ENCODE data around the gene LRRC4C.

LRRC4C gene

DNA sequence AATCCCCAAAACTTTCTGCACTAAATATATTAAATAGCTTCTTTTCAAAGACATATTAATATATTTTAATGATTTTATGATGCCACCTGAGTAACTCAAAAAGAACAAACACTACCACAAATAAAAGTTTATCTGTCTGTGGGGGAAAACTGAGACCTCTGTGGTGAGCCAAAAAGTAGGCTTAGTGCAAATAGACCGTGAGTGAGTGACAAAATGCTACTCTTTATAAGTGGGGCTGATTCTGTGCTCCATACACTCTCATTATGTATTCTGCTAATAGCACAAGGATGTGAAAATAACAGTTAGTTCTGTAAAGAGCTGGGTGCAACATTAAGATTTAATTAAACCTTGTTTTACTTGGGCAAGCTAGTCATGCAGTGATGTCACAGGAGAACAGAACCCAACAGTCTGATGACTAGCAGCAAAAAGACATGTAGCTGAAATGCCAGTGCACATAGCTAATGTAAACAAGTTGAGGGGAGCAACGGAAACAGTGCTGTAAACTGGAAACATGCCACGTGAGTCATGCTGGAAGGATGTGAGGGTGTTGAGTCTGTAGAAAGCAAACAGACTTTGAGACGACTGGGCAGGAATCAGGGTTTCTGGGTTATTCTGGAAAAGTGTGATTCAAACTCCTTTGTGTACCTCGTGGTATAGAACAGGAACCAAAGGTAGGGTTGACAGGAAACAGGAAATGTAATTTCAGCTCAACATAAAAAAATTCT, 1130.4 kb downstream of the LRRC4C start:
- DNase-seq = no peak

DNA sequence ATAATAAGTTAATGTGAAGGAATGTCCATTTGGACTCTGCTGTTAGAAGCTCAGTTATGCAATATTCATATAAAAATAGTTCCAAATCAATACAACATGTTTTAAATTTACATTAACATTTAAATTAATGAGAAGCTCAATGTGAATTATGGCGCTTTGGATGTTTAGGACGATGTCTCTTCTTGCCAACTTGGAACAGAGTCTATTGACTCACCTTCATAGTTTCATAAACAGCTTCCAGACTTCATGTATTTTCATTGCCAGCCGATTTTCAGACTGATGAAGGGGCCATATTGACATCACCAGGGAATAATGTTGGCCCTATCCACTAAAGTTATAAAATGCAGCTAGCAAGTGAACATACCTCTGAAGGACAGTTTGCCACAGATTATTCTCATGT, 1136.2 kb downstream of the LRRC4C start:
- DNase-seq = no peak

DNA sequence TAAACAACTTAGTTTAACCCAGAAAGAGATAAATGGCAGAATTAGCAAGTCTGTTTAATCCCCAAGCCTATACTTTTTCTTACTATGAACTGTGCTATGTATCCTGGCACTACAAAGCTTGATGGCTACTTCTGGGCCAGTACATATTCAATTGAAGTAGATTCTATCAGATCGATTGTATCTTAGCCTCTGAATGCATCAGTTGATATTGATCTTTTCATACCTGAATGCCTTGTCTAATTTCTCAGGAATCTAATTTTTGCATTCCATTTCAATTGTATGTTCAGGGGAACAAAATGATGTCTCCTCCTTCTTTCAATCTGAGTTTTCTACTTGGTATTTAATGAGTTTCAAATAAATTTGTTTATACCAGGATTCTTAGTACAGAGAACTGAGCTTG, 1137.9 kb downstream of the LRRC4C start:
- DNase-seq = no peak

DNA sequence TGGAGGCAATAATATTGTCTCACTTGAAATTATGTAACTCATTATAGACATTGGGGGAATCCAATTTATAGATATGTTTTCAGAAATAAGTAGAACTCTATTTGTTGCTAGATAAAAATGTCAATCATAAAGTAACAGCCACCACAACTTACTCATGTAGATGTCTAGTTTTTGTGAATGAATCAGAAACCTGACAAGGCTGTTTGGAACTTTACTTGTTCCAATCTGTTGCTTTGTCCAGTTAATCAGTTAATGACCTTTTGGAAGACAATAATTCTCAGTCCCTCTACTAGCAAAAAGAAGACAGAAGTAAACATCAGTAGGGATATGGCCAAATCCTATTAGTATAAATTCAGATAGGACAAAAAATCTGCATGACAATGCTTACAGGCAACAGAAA, 1143.3 kb downstream of the LRRC4C start:
- no peak for DNase-seq

DNA sequence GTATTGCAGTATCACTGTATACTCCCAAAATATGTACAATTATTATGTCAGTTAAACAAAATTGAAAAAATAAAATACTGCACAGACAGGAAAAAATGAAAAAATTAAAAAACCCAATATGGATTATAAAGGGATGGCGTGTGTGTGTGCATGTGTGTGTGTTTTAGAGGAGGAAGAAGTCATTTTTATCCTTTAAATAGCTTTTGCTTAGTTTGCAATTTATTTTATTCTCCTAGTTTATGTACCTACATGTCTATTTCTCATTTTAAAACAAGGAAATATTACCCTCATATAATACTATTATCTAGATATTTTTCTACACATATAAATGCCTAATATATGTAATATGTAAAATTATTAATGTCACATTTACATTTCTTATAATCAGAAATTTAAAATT, 1144.3 kb downstream of the LRRC4C start:
- DNase-seq = no peak

DNA sequence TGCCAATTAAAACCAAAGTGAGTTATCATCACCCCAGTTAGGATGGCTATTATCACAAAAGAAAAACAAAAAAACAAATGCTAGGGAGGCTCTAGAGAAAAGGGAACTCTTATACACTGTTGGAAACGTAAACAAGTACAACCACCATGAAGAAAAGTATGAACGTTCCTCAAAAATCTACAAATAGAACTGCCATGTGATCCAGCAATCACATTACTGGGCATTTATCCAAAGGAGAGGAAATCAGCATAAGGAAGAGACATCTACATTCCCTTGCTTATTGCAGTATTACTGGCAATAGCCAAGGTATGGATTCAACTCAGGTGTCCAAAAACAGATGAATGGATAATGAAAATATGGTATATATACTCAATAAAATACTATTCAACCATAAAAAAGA, 1145.1 kb downstream of the LRRC4C start:
- no peak for DNase-seq

DNA sequence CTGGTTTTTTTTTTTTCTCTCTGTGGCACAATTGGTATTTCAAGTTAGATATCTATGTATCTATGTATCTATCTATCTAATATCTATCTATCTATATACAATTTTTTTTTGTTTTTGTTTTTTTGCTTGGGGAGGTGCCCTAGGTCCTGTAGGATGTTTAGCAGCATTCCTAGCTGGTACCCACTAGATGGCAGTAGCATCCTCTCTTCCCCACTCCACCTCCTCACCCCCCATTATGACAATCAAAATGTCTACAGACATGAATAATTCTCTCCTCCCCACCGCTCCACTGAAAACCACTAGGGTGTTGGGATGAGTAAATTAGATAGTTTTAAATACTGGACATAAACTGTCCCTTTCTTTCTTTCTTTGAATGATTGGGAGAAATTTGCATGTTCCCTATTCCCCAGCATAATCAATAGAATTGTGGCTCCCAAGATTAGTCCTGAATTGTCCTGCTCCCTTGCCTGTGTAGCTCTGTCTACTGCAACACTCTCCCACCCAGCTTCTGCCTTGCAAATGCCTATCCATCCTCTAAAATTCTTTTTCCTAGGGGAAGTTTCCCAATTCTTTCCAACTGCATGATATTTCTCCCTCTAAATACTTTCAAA, 1152.4 kb downstream of the LRRC4C start:
- no peak for DNase-seq

DNA sequence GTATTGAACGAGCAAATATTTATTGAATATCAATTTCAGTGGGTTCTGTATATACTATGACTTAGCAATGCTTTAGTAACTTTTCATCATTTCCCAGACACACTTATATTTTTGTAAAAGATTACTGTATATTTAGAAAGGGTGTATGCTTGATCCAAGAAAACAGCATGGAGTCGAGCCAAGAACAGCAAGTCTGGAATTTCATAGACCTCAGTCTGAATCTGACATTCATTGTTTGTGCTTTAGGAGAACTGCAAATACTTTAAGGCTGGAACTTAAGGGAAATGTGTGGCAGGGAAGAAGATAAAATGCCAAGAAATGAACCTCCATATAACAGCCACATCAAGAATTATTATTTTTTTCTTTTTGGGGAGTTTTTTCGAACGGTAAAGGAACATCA, 1156.8 kb downstream of the LRRC4C start:
- no peak for DNase-seq

DNA sequence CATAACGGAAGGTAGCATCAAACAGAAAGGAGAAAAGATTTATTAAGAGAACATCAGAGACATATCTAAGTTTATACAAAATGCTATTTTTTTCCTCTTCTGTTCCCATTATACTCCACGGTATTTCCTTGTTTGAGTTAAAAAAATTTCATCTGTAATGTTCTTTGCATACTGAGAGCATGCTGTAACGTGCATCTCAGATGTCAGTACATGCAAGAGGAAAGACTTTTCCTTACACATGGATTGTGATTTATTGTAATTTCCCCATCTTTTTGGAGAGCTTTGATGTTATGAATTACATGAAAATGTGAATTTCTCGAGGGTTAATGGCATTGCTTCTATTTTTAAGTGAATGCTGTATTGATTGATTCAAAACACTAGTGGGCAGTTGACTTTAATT, 1164.0 kb downstream of the LRRC4C start:
- no peak for DNase-seq

DNA sequence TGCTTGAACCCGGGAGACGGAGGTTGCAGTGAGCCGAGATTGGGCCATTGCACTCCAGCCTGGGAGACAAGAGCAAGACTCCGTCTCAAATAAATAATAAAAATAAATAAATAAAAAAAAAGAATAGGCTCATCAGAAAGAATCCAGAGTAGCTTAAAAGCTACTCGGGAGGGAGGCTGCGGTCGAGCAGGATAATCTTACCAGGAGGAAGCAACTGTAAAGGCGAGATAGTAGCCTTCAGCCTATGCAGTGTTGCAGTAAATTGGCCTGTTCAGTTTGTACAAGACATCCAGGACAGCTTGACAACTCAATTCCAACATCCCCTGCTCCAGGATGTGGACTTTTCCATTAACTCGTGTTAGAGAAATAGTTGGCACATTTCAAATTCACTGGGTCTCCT, 1164.7 kb downstream of the LRRC4C start:
- no peak for DNase-seq

DNA sequence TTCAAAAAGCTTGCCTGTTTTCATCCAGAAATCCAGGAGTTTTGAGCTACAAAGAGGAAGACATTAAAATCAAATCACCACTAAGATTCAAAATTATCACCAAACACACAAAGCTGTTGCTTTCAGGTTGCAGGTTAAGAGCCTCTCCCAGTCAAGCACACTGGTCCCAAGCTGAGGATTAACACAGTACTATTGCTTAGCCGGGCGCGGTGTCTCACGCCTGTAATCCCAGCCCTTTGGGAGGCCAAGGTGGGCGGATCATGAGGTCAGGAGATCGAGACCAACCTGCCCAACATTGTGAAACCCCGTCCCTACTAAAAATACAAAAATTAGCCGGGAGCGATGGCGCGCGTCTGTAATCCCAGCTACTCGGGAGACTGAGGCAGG, 1165.1 kb downstream of the LRRC4C start:
- DNase-seq = no peak

DNA sequence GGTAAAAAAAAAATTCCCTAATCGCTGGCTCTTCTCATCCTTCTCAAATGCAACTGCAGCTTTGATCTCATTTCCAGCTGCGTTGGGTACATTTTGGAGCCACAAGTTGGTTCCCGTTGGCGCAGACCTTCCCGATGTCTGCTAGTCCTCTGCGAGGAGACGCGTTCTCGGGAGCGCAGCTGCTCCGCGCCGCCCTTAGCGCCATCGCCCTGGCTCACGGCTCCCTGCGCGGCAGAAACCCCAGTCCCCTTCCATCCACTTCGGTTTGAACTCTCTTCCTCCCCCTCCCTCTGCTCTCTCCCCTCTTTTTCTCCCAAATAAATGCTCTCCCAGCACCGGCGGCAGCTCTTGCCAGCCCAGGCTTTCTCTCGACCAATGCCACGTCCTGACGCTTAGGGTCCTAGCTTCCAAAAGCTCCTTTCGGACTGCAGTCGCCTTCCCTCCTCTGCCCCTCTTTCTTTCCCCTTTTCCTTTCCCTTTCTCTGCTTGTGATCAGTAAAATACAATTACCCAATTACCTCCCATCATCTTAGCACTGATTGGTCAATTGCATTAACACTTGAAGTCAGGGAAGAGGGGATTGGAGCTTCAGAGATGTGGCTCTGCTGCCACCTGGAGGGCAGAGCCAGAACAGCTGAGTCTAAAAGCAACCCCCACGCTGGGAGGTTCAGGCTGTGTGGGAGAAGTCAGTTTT, 1165.7 kb downstream of the LRRC4C start:
- no peak for DNase-seq

DNA sequence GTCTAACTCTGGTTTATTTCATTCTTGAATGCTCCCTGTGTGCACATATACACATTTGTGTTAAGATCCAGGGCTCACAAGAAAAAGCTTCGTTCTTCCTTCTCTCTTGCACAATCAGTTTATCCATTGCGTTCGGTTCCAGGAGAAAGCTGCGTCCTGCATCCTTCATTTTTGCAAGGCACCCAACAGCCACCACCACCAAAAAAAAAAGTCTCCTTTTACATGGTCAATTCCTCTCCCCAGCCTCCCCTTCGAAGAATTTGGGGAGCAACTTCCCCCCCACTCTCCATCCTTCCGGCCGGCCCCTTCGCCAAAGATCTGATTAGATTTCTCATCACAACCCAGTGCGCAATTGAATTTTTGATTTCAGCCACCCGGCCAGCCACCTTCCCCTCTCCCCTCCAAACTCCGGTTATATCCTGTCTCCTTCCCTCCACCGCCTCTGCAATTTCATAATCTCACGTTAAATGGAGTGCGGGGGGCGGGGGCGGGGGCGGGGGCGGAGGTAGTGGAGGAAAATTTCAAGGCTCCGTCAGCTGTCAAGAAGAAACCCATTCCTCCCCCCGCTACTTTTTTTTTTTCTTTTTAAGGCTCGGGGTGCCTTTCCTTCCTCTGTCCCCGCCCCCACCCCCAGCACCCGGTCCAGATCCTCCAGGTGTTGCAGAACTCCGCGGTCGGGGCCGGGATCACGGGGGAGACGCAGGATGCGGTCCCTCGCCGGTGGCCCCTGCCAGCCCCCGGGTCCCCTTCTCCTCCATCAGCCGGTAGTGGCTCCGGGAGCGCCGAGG, 1166.5 kb downstream of the LRRC4C start:
- DNase-seq = no peak

DNA sequence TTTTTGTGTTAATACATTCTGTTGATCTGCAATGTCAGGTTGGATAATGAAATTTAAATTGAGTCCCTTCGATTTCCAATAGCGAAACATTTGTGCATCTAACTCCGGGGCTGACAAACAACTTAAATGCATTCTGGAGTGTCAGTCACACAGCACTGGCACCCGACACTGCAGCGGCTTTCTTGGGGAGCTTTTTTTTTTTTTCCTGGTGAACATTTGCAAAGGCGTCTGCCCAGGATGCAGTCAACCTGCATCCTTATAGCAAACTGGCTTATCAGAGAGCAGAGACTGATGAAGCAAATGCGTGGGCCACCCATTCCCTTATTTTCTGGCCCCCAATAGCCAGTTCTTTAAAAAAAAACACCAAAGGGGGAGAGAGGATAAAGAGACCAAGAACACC, 1167.7 kb downstream of the LRRC4C start:
- DNase-seq = no peak

DNA sequence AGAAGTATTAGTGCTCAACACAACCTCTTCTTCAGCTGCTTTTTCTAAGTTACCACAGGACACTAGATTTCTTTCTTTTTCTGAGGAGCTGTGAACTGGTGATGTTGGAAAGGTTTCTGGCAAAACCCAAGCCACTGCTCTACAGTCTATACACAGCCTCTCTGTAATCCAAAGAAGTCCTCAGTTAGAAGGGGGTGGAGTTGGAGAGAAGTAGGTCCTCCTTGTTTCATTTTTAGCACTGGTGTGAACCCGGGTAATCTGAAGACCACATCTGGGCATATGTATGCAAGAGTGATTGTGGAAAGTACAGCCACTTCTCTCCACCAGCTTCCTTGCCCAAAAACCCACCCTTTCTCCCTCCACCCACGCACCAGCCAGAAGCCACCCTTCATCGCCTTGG, 1168.1 kb downstream of the LRRC4C start:
- no peak for DNase-seq

DNA sequence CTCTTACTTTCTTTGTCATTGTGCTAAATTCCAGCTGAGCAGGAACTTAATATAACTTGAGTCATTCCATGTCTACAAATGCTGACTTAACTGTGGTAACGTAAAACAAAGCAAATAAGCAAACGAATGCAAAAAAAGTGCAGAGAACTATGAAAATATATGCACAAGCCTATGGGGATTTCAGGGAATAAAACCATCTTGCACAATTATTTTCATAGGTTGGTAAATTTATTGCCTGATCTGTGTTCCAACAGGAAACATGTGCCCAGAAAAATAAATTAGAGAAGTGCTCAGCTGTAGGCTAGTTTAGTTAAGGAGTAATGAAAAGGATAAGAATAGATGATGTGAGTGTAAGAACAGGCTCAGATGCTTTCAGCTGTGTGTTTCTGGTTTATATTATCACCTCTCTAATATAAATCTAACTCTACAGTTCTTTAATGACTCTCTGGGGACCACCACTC, 1169.3 kb downstream of the LRRC4C start:
- no peak for DNase-seq

DNA sequence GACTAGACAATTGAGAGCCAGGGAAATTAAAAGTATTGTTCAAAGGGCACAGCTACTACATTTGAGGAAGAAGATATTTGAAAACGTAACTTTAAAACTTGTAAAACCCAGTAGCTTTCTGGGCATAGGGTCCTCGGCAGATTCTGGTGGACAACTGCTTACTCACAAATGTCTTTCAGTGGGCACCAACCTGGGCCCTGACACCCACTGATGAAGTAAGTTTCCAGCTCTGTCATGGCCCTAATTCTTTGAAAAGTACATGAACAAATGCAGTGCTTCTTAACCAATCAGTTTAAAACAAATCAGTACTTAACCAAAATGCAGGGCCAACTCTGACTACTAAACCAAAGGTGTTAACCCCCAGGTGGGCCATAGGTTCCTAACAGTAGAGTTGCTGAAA, 1170.1 kb downstream of the LRRC4C start:
- DNase-seq = no peak

DNA sequence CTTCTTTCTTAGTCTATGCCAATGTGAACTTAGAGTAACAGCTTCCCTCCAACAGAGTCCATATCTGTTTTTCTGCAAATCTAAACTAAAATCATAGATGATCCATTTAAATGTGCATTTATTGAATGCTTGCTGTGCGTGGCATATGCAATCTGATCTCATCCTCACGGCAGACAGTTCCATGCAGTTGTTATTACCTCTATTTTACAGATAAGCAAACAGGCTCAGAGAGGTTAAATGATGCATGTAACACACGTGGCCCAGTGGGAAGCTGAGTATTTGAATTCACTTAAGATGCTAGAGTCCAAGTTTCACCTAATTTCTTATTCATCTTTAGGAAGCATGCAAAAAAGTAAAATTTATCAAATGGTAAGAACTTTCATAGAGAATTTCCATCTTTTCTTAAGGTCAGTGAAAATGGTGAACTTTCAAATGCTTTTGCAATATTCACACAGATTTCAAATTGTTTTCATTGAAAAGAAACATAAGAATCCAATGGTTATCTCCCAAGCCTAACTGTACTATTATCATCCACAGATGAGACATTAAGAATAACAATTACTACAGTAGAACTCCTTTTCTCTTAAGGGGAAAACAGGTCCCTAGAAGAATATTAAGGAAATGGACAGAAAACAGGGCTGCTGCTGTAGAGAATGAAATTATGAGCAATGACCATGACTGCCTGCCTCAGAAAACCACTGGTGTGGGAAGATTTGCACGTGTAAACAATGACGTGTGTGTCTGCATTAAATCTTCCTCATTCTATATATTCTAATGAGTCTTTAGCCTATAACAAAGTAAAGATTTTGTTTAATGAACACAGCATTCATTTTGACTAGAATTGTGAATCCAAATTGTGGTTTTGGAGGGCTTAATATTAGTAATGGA, 1171.3 kb downstream of the LRRC4C start:
- DNase-seq = no peak

DNA sequence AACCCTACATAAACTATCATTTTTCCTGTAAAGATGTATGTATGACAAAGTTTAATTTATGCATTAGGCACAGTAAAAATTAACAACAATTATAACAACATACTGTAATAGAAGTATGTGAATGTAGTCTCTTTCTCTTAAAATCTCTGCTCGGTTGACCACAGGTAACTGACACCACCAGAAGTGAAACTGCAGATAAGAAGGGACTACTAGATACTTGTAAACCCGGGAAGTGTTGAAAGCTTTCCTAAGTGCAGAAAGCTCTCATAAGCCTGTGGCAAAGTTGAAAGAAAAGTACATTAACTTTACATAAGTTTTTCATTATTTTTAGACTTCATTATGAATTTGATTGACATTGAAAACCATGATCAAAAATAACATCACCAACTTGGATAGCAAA, 1173.3 kb downstream of the LRRC4C start:
- DNase-seq = no peak

DNA sequence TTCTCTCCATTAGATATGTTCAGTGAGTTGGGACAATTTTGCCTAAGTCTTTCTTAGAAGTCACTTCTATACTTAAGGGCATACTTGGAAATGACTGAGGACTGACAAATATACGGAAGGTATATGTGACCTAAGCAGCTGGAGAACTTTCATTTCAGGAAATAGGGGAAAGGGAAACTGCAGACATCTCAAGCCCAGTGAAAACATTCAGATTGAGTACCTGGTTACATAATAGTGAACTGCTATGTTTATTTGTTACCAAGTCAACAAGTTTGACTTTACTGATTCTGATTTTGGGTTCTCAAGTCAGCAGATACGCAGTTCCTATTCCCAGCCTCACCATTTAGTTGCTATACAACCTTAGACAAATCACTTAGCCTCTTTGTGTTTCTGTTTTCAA, 1173.9 kb downstream of the LRRC4C start:
- DNase-seq = no peak

DNA sequence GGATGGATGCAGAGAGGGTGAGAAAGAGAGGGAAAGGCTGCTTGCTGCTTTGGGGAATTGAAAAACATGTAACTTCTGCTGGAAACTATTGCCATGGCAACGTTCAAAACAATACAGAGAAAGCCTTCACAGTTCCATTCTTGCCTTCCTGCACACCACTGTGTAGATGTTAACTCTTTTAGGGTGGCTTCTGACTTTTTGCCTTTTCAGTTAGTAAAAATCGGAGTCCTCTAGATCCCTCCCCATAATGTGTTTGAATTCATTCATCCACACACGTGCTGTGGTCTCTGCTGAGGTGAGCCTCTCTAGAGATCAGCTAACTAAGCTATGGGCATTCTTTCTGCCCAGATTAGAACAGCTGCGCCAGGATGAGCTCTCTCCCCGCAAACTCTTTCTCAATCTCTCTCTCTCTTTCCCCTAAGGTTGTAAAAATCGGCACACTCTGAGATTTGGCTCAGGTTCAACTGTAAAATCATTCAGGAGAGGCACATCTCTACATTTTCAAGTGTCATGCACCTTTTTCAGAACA, 1178.3 kb downstream of the LRRC4C start:
- DNase-seq = no peak

All from CD4-positive, alpha-beta T cell treated with Interferon gamma for 1 hour (primary cell).